H1 (cell line): ENCODE results near the gene DYRK1A. TPM values are rescaled to one million over a fixed set of nuclear protein-coding genes. Genes with fewer than 3 reads are reported as not detected.

ENCODE experiments used
- CTCF ChIA-PET: fragments of 300-600 bp; sonication (Branson Sonifier 250); formaldehyde crosslinking; loops from one replicate; lab custom pipeline; 2021; ENCODE audit not compliant: partially characterized antibody; lab: Charles Lee
- POLR2A ChIA-PET: fragments of 300-600 bp; sonication (Branson Sonifier 250); formaldehyde crosslinking; loops from one replicate; lab custom pipeline; 2021; ENCODE audit warnings: inconsistent platforms; ENCODE audit not compliant: partially characterized antibody; lab: Charles Lee
- DNase-seq, 2 experiments: peaks; one replicate each; pipeline versions ENCODE4 v3.0.0 to v3.0.0-alpha.2; 2010 to 2022; ENCODE audit warnings: low spot score in 2 of 2, low read depth in 1 of 2, mixed read lengths in 1 of 2
- FAIRE-seq: peaks from 2 replicates; lab custom pipeline; 2011; peaks lifted over from hg19 to GRCh38; lab: Jason Lieb, UNC
- H2AFZ ChIP-seq: 2 replicates; pipeline ENCODE4 v1.8.1; 2012; ENCODE audit warnings: low read length, inconsistent platforms
- H2AK5ac ChIP-seq: 2 replicates; pipeline ENCODE4 v1.6.1; 2013; ENCODE audit warnings: low read depth, low read length
- H2BK120ac ChIP-seq: replicated peaks from 2 replicates; pipeline ENCODE3; 2013; ENCODE audit warnings: low read depth, low read length, inconsistent platforms
- H2BK12ac ChIP-seq: 2 replicates; pipeline ENCODE4 v1.6.1; 2013; ENCODE audit warnings: low read depth, low read length
- H2BK15ac ChIP-seq: 2 replicates; pipeline ENCODE4 v1.6.1; 2013; ENCODE audit warnings: low read length
- H2BK20ac ChIP-seq: 2 replicates; pipeline ENCODE4 v1.6.1; 2013; ENCODE audit warnings: low read length
- H2BK5ac ChIP-seq: 2 replicates; pipeline ENCODE4 v1.6.1; 2013; ENCODE audit warnings: low read depth, low read length
- H3K14ac ChIP-seq: 2 replicates; pipeline ENCODE4 v1.6.1; 2013; ENCODE audit warnings: inconsistent platforms; ENCODE audit not compliant: insufficient read length
- H3K18ac ChIP-seq: 2 replicates; pipeline ENCODE4 v1.6.1; 2013; ENCODE audit warnings: low read length; ENCODE audit errors: extremely low read depth
- H3K23ac ChIP-seq: 2 replicates; pipeline ENCODE4 v1.6.1; 2013; ENCODE audit warnings: inconsistent platforms; ENCODE audit not compliant: insufficient read length
- H3K23me2 ChIP-seq: 2 replicates; pipeline ENCODE4 v1.6.1; 2013; ENCODE audit warnings: low read depth, low read length
- H3K27ac ChIP-seq: 2 replicates; pipeline ENCODE4 v1.6.1; 2011; ENCODE audit warnings: low read depth, low read length, inconsistent platforms
- H3K27me3 ChIP-seq, 4 experiments: replicated peaks in 1 of 4; 1 replicate in 1 of 4; 2 replicates in 3 of 4; pipeline versions ENCODE4 v1.6.1 to v1.8.1; 2011 to 2013; ENCODE audit warnings: low read length in 3 of 4, mild to moderate bottlenecking in 3 of 4, inconsistent platforms in 2 of 4, mixed read lengths in 2 of 4, moderate library complexity in 1 of 4; ENCODE audit not compliant: control insufficient read depth in 3 of 4, insufficient read depth in 3 of 4; ENCODE audit errors: extremely low read depth in 1 of 4
- H3K36me3 ChIP-seq, 4 experiments: 2 replicates each; pipeline versions ENCODE4 v1.6.1 to v1.8.1; 2011 to 2013; ENCODE audit warnings: mild to moderate bottlenecking in 4 of 4, low read length in 3 of 4, moderate library complexity in 2 of 4, control low read depth in 1 of 4, inconsistent platforms in 1 of 4; ENCODE audit not compliant: insufficient read depth in 4 of 4, control insufficient read depth in 2 of 4
- H3K4ac ChIP-seq: replicated peaks from 2 replicates; pipeline ENCODE3; 2013; ENCODE audit warnings: low read length, low read depth, mixed read lengths, inconsistent platforms; ENCODE audit not compliant: insufficient read length
- H3K4me1 ChIP-seq, 4 experiments: replicated peaks in 1 of 4; 1 replicate in 1 of 4; 2 replicates in 3 of 4; pipeline versions ENCODE4 v1.6.1 to v1.8.1; 2011 to 2013; ENCODE audit warnings: low read length in 3 of 4, inconsistent platforms in 2 of 4, mixed read lengths in 1 of 4; ENCODE audit not compliant: insufficient read depth in 4 of 4, control insufficient read depth in 3 of 4
- H3K4me2 ChIP-seq, 2 experiments: 2 replicates each; pipeline versions ENCODE4 v1.6.1 to v1.8.1; 2011 to 2013; ENCODE audit warnings: low read depth in 2 of 2, low read length in 2 of 2, control low read depth in 1 of 2, inconsistent platforms in 1 of 2, mild to moderate bottlenecking in 1 of 2; ENCODE audit not compliant: insufficient read depth in 1 of 2
- H3K4me3 ChIP-seq, 4 experiments: fragments of 200-600, 300-600 bp in 1 of 4; sonication (generic), shearing (Covaris generic), sonication (Bioruptor Twin) in 1 of 4; 2 replicates each; pipeline versions ENCODE4 v1.5.1 to v1.8.1; 2011 to 2016; ENCODE audit warnings: low read length in 4 of 4, low read depth in 3 of 4, control low read depth in 2 of 4, inconsistent platforms in 2 of 4, mild to moderate bottlenecking in 2 of 4, mixed read lengths in 1 of 4, moderate library complexity in 1 of 4; ENCODE audit not compliant: insufficient read depth in 2 of 4; ENCODE audit errors: extremely low read depth in 1 of 4
- H3K56ac ChIP-seq: replicated peaks from 2 replicates; pipeline ENCODE3; 2013; ENCODE audit warnings: low read depth, mild to moderate bottlenecking, mixed read lengths, low read length, inconsistent platforms; ENCODE audit not compliant: insufficient read length
- H3K79me1 ChIP-seq: 2 replicates; pipeline ENCODE4 v1.6.1; 2013; ENCODE audit warnings: low read depth, low read length, control low read depth
- H3K79me2 ChIP-seq, 2 experiments: 2 replicates each; pipeline versions ENCODE4 v1.6.1 to v1.8.1; 2012 to 2013; ENCODE audit warnings: low read length in 2 of 2, mild to moderate bottlenecking in 2 of 2, inconsistent platforms in 1 of 2; ENCODE audit not compliant: insufficient read depth in 2 of 2, control insufficient read depth in 1 of 2
- H3K9ac ChIP-seq, 4 experiments: replicated peaks in 1 of 4; 1 replicate in 1 of 4; 2 replicates in 3 of 4; pipeline versions ENCODE4 v1.6.1 to v1.8.1; 2011 to 2013; ENCODE audit warnings: low read depth in 3 of 4, low read length in 3 of 4, control low read depth in 2 of 4, mild to moderate bottlenecking in 2 of 4, moderate library complexity in 2 of 4, inconsistent platforms in 1 of 4; ENCODE audit errors: extremely low read depth in 1 of 4
- H3K9me3 ChIP-seq, 2 experiments: 2 replicates each; pipeline versions ENCODE4 v1.6.1 to v1.8.1; 2012 to 2013; ENCODE audit warnings: mild to moderate bottlenecking in 2 of 2, moderate library complexity in 2 of 2, control low read depth in 1 of 2, inconsistent platforms in 1 of 2, low read depth in 1 of 2, low read length in 1 of 2, mixed read lengths in 1 of 2; ENCODE audit not compliant: insufficient read depth in 2 of 2
- H4K20me1 ChIP-seq, 2 experiments: replicated peaks in 1 of 2; 2 replicates each; pipeline versions ENCODE3 to v1.8.1; 2011 to 2013; ENCODE audit warnings: inconsistent platforms in 2 of 2, low read length in 2 of 2, mild to moderate bottlenecking in 1 of 2; ENCODE audit not compliant: insufficient read depth in 2 of 2, control insufficient read depth in 1 of 2
- H4K5ac ChIP-seq: 2 replicates; pipeline ENCODE4 v1.6.1; 2013; ENCODE audit warnings: low read length, low read depth, mixed read lengths, inconsistent platforms; ENCODE audit not compliant: insufficient read length
- H4K8ac ChIP-seq: 2 replicates; pipeline ENCODE4 v1.8.0; 2013; ENCODE audit warnings: mild to moderate bottlenecking, moderate library complexity, low read length, inconsistent platforms; ENCODE audit not compliant: insufficient read depth; ENCODE audit errors: extremely low read depth
- H4K91ac ChIP-seq: replicated peaks from 2 replicates; pipeline ENCODE3; 2013; ENCODE audit warnings: low read length, mixed read lengths, inconsistent platforms; ENCODE audit not compliant: insufficient read length
- HDAC2 ChIP-seq, 2 experiments: fragments of 300-600 bp in 1 of 2; sonication (generic) in 1 of 2; IDR thresholded peaks; 2 replicates each; pipeline ENCODE4 v1.6.1; 2011 to 2012; ENCODE audit warnings: low read depth in 2 of 2, low read length in 2 of 2, mild to moderate bottlenecking in 2 of 2, moderate library complexity in 2 of 2, borderline replicate concordance in 1 of 2, inconsistent platforms in 1 of 2
- NANOG ChIP-seq: IDR thresholded peaks from 2 replicates; pipeline ENCODE4 v1.6.1; 2011; ENCODE audit warnings: low read length, low read depth, mild to moderate bottlenecking, inconsistent platforms; ENCODE audit not compliant: insufficient read depth, poor library complexity, severe bottlenecking
- PHF8 ChIP-seq: fragments of 200-600 bp; sonication (generic); conservative IDR thresholded peaks from 2 replicates; pipeline ENCODE4 v1.7.1; 2012; ENCODE audit warnings: low read depth, mild to moderate bottlenecking, inconsistent platforms, low read length, moderate library complexity
- RNF2 ChIP-seq: fragments of 200-900, 300-1000 bp; sonication (generic); IDR thresholded peaks from 2 replicates; pipeline ENCODE4 v1.7.1; 2016; ENCODE audit warnings: borderline replicate concordance, low read depth, mild to moderate bottlenecking, antibody characterized with exemption, low read length; ENCODE audit not compliant: poor library complexity, severe bottlenecking; ENCODE audit errors: missing control alignments
- SP1 ChIP-seq: IDR thresholded peaks from 2 replicates; pipeline ENCODE4 v1.6.1; 2011; ENCODE audit warnings: low read depth, low read length
- YY1 ChIP-seq: IDR thresholded peaks from 2 replicates; pipeline ENCODE4 v1.6.1; 2011; ENCODE audit warnings: low read depth, mild to moderate bottlenecking, low read length
- WGBS, 2 experiments: shearing (Covaris generic) in 1 of 2; methylation state at CpG; one replicate each; pipeline versions ENCODE4 v1.1.6 to v1.1.7; 2013 to 2015; ENCODE audit warnings: low lambda C conversion rate in 2 of 2, mixed read lengths in 2 of 2, inconsistent platforms in 1 of 2, low coverage in 1 of 2, missing lambda C conversion rate in 1 of 2; ENCODE audit not compliant: insufficient replicate concordance in 2 of 2, insufficient coverage in 1 of 2, insufficient read length in 1 of 2; ENCODE audit errors: extremely low coverage in 1 of 2, missing lambda C conversion rate in 1 of 2; 5-methylcytosine and 5-hydroxymethylcytosine counted together
- polyA plus RNA-seq, 7 experiments: library from polyadenylated mRNA; depleted of rRNA in 3 of 7; stranded (reverse) in 5 of 7; unstranded in 2 of 7; fragments of >200 nt in 5 of 7; fragments of 200-250 nt in 2 of 7; gene quantifications; 1 replicate in 5 of 7; 2 replicates in 1 of 7; 4 replicates in 1 of 7; pipeline versions ENCODE4 v1.2.1 to v1.2.3, GENCODE V29; 2011 to 2013; ENCODE audit warnings: missing spikeins in 2 of 7, mixed read lengths in 2 of 7
- total RNA-seq: library from RNA; stranded (reverse); fragmentation: NEBNext Ultra II Directional; extraction: Animal tissue kit (Norgen Biotek cat#: 25700); gene quantifications from 2 replicates; pipeline ENCODE4 v1.2.1, GENCODE V29; 2021

DYRK1A gene
- total and polyA plus RNA-seq, 2 of the 8 experiments (the other 6 are each of a cell fraction or from before 2014, with no cell fraction given), result 61.1 to 62.2 TPM

DNA sequence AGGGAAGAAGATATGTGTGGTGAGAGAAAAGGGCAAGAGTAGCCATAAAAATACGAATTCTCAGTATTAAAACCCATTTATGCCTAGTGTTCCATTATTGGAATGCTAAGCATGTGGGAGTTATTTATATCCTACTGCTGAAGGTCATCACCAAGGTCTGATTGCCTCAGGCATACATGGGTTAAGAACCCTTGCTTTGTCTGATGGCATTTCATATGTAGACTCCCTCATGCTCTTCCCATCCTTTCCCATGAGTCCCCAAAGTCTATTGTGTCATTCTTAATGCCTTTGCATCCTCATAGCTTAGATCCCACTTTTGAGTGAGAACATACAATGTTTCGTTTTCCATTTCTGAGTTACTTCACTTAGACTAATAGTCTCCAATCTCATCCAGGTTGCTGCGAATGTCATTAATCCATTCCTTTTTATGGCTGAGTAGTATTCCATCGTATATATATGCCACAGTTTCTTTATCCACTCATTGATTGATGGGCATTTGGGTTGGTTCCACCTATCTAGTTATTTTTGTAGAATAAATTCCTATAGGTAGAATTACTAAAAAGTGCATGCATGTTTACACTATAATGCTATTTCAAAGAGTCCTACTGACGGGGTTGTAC lies 172.5 kb downstream of the DYRK1A start:
- Histone ChIP-seq H2BK15ac (no peak overlapping the region), H2AK5ac (no peak overlapping the region), H4K5ac (no peak overlapping the region), H3K4me2 (no peak overlapping the region), H2BK120ac (no peak overlapping the region), H3K4me3 (no peak overlapping the region), H3K18ac (no peak overlapping the region), H3K4me1 (no peaks in the 10 kb centered on the region), H3K56ac (no peak overlapping the region), H3K27me3 (no peaks in the 10 kb centered on the region), H4K20me1 (no peaks in the 10 kb centered on the region), H3K9ac (no peak overlapping the region), H3K79me2 (no peaks in the 10 kb centered on the region), H3K9me3 (peaks cover 0 to 2% of the 10 kb centered on the region in 2 experiments; a peak in 2 of 4 replicates), H4K91ac (no peak overlapping the region), H3K36me3 (no peaks in the 10 kb centered on the region), H2BK5ac (no peak overlapping the region), H2BK12ac (no peak overlapping the region), H2AFZ (no peak overlapping the region), H3K27ac (no peak overlapping the region), H4K8ac (no peak overlapping the region), H3K23ac (no peak overlapping the region), H3K79me1 (no peaks in the 10 kb centered on the region), H3K23me2 (peaks cover 1% of the 10 kb centered on the region; the same call in 1 of the 2 replicates), H2BK20ac (no peak overlapping the region), H3K14ac (no peak overlapping the region), H3K4ac (no peak overlapping the region)
- DNase-seq (no peak), FAIRE-seq (no peak)
- CTCF ChIA-PET, result no interaction called here
- 93% methylated on average over 5 of the region's 5 CpGs; no CpG with 5 or more reads in 1 of the 2 experiments for WGBS, 2 experiments
- TF ChIP-seq SP1, result no peak
- no peak for TF ChIP-seq PHF8
- TF ChIP-seq NANOG, result no peak
- TF ChIP-seq HDAC2 (IDR thresholded peaks at IDR 0.05; ENCODE audit: borderline replicate concordance in 1 of 2, low read depth in 2 of 2, low read length in 2 of 2), result no peak
- no peak for TF ChIP-seq RNF2
- TF ChIP-seq YY1, result no peak
- POLR2A ChIA-PET, result no interaction called here
